HG03378 (cell line): Measurements from ENCODE around the gene NT5C.
"Not testable (repeated sequence)": the region's sequence is repeated elsewhere in the genome, so short reads cannot be mapped to it uniquely, and the experiment has no call there.

Experiments used
- ATAC-seq: cut with Tn5 transposase; IDR thresholded peaks from one replicate; pipeline ENCODE4 v1.9.1; 2021; ENCODE audit warnings: mild to moderate bottlenecking, moderate library complexity; ENCODE audit not compliant: unreplicated experiment

Gene NT5C

DNA sequence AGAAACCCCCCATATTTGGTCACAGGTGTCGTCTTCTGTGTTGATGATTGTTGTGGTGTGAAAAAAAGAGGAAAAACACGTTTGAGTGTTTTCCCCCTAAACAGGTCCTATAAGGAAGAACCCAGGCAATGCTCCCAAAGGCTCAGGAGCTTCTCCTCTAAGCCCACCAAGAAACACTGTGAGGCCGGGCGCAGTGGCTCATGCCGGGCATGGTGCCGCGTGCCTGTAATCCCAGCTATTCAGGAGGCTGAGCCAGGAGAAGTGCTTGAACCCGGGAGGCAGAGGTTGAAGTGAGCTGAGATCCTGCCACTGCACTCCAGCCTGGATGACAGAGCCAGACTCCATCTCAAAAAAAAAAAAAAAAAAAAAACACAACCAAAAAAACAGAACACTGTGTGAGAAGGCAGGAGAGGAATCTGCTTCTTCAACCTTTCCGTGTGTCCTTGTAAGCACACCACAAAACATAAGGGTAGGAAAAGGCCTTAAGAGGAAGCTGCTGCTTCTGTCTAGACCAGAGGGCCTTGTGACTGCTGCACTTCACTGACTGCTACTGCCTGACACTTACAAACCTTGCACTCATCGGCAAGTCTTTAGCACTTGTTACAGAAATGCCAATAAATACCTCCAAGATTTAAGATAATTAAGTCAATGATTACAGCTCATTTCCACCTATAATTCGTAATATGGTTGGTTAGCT, 13.4 kb upstream of the NT5C start:
- no peak for ATAC-seq

DNA sequence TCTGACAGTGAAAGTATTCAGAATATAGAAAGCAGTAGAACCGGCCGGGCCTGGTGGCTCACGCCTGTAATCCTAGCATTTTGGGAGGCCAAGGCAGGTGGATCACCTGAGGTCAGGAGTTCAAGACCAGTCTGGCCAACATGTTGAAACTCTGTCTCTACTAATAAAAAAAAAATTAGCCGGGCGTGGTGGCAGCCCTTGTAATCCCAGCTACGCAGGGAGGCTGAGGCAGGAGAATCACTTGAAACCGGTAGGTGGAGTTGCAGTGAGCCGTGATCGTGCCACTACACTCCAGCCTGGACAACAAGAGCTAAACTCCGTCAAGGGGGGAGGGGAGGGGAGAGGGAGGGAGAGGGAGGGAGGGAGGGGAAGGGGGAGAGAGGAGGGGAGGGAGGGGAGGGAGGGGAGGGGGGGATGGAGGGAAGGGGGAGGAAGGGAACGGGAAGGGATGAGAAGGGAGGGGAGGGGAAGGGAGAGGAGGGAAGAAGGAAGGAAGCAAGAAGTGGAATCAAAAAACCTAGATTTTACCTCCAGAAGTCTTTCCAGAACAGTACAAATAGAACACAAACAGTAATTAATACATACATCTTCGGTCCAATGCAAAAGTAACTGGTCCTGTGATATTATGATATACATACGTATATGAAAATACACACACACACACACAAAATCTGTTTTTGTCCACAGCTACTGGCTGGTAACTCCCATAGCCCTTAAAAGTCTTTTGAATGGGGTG, 10.9 kb upstream of the NT5C start:
- ATAC-seq: no peak

DNA sequence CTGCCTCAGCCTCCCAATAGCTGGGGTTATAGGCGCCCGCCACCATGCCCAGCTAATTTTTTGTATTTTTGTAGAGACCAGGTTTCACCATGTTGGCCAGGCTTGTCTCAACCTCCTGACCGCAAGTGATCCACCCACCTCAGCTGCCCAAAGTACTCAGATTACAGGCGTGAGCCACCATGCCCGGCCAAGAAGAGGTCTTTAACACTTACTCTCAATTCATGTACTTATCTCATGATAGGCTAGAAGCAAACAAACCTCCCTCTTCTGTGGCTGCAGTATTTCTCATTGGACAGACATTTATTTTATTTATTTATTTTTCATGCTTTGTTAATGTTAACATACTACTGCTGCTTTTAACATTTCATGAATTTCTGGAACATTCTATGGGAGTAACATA, 7.0 kb upstream of the NT5C start:
- no peak for ATAC-seq

DNA sequence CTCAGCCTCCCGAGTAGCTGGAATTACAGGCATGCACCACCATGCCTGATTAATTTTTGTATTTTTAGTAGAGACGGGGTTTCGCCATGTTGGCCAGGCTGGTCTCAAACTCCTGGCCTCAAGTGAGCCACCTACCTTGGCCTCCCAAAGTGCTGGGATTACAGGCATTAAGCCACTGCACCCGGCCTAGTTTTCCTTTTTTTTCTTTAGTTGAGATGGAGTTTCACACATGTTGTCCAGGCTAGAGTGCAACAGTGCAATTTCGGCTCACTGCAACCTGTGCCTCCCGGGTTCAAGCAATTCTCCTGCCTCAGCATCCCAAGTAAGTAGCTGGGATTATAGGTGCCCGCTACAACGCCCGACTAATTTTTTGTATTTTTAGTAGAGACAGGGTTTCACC, 6.2 kb upstream of the NT5C start:
- not testable (repeated sequence) for ATAC-seq

DNA sequence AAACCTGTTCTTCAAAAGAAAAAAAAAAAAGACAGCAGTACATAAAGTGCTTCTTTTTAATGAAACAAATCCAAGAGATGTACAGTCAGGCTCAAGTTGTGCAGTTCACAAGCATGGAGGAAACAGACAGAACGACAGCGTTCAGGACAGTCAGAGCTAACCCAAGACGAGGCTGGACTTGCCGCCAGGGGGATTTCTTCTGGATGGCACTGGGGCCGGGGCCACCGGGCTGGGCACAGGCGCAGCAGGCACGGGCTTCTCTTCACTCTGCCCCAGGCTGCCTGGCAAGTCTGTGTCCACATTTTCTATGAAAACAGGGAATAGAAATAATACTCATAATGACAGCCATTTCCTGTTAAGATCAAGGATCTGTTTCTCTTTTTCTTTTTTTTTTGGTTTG, 4.4 kb upstream of the NT5C start:
- no peak for ATAC-seq

DNA sequence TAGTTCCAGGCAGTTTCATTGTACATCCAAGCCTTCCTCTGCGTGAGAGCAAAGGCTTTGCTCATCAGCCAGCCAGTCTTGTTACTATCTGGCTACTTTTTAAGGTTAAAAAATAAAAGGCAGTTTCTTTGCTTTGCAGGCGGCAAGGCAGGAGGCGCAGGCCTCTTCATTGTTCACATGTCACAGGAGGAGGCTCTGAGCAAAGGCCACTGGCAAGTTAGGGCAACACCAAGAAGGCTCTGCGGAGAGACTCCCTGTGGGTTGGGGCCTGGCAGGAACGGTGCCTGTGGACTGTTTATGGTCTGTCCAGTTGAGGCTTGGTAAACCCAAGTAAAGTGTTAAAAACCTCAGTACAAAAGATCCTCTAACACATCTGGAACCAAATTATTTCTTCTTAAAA, 3.9 kb upstream of the NT5C start:
- ATAC-seq: no peak

DNA sequence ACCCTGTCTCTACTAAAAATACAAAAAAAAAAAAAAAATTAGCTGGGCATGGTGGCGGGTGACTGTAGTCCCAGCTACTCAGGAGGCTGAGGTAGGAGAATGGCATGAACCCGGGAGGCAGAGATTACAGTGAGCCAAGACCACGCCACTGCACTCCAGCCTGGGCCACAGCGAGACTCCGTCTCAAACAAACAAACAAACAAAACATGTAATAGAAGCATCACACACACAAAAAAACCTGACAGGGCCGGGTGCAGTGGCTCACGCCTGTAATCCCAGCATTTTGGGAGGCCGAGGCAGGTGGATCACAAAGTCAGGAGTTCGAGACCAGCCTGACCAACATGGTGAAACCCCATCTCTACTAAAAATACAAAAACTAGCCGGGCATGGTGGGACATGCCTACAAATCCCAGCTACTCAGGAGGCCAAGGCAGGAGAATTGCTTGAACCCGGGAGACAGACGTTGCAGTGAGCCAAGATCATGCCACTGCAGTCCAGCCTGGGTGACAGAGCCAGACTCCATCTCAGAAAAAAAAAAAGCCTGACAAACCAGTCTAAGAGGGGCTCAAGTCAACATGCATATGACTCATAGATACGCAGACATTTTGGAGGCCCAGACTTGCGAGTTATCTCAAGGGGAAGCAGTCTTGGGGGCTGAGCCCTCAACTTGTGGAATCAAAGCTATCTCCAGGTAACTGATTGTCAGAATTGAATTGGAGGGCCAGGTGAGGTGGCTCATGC, 2.2 kb upstream of the NT5C start:
- not testable (repeated sequence) for ATAC-seq

DNA sequence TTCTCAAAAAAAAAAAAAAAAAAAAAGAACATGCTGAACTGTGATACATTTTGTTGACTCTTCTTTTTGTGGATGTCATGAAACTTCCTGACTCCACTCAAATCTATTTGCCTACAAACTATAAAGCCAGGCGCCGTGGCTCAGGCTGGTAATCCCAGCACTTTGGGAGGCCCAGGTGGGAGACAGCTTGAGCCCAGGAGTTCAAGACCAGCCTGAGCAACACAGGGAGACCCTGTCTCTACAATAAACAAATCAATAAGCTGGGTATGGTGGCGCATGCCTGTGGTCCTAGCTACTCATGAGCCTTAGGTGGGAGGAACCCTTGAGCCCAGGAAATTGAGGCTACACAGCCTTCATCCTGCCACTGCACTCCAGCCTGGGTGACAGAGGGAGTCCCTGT, 1.5 kb upstream of the NT5C start:
- no peak for ATAC-seq

DNA sequence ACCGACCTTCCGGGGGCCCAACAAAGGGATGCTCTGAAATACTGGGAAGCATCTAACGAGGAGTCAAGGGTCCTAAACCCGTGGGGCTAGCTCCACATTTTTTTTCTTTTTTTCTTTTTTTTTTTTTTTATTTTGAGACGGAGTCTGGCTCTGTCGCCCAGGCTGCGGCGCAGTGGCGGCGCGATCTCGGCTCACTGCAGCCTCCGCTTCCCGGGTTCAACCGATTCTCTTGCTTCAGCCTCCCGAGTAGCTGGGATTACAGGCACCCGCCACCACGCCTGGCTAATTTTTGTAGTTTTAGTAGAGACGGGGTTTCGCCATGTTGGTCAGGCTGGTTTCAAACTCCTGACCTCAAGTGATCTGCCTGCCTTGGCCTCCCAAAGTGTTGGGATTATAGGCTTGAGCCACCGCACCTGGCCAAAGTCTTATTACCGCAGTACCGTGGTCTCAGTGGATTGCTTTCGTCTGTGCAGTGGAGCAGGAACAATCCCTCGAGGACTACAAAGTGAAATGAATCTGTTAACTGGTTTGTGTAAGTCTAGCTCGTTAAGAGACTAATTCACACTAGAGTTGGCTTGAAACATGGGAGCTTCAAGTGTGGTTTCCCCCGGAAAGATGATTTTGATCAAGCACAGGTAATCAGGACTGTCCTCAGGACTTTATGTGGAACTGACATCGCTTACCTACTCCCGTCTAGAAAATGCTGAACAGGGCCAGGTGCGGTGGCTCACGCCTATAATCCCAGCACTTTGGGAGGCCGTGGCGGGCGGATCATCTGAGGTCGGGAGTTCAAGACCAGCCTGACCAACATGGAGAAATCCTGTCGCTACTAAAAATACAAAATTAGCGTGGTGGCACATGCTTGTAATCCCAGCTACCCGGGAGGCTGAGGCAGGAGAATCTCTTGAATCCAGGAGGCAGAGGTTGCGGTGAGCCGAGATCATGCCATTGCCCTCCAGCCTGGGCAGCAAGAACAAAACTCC, 767 bp upstream of the NT5C start:
- ATAC-seq: not testable (repeated sequence)

DNA sequence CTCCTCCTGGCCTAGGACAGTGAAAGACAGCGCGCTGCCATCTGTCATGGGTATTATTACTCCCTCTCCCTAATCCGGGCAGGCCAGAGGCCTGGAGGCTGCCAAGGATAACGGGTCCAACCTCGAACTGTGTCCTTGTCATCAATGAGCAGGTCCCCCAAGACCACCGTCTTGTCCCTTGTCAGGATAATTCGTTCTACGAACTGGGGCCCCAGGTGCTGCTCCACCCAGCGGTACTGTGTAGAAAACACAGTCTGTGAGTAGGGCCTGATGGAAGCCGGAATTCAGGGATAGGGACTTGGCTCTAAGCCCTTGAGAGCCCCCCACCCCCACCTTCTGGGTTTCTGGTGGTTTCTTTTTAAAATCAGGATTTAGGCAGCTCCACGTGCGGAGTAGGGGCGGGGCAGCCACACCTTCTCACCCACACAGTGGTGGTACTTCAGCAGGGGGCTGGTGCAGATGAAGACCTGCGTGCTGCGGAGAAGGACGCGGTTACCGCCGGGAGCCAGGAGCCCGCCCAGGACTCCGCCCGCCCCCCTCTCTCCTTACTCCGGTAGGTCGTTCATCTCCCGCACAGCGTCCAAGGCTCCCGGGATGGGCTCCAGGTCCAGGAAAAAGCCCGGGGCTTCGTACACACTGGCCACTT, 787 bp downstream of the NT5C start:
- no peak for ATAC-seq

DNA sequence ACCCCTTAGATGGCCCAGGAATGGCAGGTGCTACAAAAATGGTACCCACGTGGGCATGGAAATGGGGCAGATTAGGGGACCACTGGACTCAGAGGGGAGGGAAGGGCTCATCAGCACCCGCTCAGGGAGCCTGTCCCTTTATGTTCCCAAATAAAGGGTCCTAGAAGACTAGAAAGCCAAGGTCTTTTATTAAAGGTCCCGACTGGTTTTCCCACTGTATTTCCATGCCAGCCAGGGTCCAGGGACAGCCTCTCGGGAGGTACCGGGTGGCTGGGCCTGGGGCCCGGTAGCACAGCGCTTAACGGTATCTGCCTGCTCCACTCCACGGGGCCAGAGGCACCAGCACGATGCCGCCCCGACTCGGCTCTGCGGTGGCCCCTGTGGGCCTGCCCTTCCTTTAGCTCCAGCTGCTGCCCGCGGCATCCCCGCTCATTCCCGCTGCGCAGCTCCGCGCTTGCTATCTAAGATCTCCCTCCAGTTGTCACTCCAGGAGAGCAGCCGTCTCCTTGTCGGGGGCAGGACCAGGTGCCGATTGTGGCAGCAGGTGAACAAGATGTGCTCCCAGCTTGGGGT, 1.4 kb downstream of the NT5C start:
- ATAC-seq: no peak

DNA sequence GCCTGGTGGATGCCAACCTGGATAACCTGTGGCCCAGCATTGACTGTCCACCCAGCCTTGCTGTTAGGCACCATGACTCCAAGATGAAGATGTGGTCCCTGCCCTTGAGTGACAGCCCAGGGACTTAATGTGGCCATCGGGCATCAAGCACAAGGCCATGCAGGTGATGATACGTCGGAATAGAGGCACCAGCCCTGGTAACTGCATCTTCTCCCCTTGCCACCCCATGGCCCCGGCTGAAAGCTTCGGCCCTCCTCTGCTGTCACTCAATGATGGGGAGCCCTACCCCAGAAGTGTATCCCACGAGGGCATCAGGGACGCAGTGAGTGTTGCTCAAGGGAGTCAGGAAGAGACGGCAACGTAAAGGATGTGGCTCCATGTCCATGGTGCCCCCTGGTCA, 2.0 kb downstream of the NT5C start:
- ATAC-seq: no peak

DNA sequence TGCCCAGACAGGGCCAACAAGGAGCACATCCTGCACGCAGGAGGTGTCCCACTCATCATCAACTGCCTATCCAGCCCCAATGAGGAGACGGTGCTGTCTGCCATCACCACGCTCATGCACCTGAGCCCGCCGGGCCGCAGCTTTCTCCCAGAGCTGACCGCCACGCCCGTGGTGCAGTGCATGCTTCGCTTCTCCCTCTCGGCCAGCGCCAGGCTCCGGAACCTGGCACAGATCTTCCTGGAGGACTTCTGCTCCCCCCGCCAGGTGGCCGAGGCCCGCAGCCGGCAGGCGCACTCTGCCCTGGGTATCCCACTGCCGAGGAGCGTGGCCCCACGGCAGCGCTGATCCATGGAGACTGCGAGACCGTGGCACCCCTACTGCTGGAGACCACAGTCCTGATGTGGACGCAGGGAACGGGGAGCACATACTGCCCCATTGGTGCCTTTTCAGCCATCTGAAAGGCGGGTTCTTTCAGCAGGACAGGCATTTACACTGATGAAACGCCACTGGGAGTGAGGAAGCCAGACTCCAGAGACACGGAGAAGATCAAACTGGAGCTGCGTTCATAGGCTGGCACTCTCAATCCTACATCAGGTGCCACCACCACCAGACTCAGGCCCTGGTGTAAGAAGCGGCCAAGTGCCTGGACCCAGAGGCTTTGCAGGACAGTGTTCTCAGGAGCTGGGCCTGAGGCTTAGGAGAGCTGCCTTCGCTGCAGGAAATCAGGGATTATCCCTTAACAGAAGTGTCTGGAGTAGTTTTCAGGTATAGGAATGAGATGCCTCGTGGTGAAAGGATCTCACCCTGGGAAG, 2.6 kb downstream of the NT5C start:
- ATAC-seq: no peak

DNA sequence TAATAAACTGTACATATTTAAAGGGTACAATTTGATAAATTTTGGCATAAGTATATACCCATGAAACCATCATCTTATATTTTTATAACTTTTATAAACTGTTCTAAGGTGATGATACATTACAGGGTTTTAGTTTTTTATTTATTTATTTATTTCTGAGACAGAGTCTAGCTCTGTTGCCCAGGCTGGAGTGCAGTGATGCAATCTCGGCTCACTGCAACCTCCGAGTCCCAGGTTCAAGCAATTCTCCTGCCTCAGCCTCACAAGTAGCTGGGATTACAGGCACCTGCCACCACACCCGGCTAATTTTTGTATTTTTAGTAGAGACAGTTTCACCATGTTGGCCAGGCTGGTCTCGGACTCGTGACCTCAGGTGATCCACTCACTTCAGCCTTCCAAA, 3.6 kb downstream of the NT5C start:
- ATAC-seq: not testable (repeated sequence)

DNA sequence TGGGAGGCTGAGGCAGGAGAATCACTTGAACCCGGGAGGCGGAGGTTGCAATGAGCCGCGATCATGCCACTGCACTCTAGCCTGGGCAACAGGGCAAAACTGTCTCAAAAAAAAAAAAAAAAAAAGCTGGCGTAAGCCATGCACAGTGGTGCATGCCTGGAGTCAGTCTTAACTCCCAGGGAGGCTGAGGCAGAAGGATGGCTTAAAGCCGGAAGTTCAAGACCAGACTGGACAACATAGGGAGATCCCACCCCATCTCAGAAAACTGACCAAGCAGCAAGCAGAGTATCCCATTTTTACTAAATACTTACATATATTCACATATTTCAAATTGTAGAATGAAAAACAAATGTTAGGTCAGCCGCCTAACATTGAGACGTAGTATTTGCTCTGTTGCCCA, 4.6 kb downstream of the NT5C start:
- no peak for ATAC-seq

DNA sequence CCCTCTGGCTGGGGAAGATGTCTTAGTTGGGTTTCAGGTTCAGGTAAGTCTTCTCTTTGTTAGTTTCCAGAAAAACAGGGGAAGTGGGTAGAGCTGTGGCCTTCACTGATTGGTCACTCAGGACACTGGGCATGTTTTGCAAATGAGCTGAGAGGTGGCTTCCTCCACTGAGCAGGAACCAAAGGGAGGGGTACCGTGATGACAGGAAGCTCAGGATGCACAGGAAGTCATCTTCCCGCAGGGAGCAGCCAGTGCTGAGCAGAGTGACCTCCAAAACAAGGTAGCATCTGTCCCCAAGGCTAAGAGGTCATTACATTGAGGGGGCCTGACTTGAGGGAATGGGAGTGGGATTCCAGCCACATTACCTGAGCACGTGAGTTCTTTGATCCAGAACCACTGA, 5.6 kb downstream of the NT5C start:
- ATAC-seq: no peak

DNA sequence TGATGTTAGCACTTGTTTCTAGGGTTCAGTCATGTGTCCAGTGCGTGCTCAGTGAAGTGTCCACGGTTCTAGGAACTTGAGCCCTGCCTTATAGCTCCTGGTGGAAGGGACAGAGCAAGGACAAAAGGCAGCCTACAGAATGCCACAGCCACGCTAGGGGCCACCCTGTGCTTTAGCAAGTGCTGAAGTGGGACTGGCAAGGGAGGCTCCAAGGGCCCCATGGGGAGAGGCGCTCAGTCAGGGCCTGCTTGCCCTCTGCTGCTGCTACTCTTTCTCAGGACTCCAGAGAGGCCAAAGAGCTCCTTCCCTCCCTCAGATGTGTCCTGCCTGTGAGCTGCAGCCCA, 6.8 kb downstream of the NT5C start:
- no peak for ATAC-seq

DNA sequence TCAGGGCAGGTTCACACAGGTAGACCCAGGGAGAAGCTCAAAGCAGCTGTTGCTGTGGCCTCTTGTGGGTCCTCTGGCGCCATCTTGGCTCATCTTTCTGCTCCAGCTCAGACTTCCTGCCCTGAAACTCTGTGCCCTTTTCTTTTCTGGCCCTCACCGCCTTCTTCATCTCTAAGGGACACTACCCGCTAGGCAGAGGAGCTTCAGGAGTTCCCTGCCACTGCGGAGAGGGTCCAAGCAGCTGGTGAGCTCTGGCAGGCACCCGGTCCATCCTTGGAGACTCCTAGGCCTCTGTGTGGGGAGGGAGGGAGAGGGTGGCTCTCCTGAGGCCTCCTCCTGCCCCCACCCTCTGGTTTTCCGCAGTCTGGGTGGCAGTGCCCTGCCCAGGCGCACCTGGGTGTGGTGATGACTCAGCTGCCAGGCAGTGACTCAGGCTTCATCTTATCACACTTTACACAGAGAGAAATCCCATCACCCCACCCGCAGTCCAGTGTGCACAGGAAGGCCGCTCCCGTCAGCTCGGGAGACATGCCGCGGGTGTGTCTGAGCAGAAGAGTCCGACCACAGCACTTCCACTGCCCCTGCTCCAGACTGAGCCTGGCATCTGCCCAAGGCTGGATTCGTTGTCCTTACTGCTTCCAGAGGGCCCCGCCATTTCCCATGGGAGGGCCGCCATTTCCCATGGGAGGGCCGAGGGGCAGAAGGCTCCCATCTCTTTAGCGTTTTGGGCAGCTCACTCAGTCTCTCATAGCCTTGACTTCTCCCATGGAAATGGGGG, 7.3 kb downstream of the NT5C start:
- no peak for ATAC-seq

DNA sequence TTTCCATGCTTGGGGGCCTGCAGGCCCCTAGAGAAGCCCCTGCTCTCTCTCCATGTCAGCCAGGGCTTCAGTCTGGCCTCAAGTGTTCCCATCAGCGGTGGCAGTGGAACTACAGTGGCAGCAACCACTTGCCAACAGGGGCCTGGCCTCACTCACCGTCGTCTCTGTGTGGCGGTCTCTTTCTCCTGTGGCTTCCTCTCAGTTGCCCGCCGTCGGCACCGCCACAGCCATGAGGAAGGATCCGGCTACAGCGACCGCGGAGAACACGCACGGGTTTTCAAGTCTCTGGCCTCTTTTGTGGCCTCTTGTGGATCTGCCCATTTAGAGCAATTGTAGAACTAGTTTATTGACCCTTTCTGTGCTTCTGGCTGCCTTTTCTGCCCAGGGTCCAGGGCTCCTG, 13.2 kb downstream of the NT5C start:
- ATAC-seq: no peak
